Tibial nerve (tissue), 4 donors: ENCODE measurements around the gene SIAH2. TPM values are rescaled to one million over a fixed set of nuclear protein-coding genes. Genes with fewer than 3 reads are reported as not detected.

ENCODE experiments used
- DNase-seq, 2 donors: peaks; one replicate each; pipeline ENCODE4 v3.0.0-alpha.2; 2019; ENCODE audit warnings: low spot score in 2 of 2
- H3K27ac ChIP-seq, 4 donors: fragments of 200-600 bp; sonication (generic) in 3 of 4; one replicate each; pipeline ENCODE4 v1.5.1; 2017 to 2019; ENCODE audit warnings: mild to moderate bottlenecking in 1 of 4
- H3K27me3 ChIP-seq, 2 donors: fragments of 200-600 bp; sonication (generic) in 1 of 2; one replicate each; pipeline versions ENCODE4 v1.5.1 to v1.6.0; 2017 to 2019
- H3K36me3 ChIP-seq, 3 donors: fragments of 200-600 bp; sonication (generic); one replicate each; pipeline ENCODE4 v1.5.1; 2018 to 2019
- H3K4me1 ChIP-seq, 4 donors: fragments of 200-600 bp; sonication (generic) in 3 of 4; one replicate each; pipeline ENCODE4 v1.5.1; 2017 to 2019
- H3K4me3 ChIP-seq, 4 donors: fragments of 200-600 bp; sonication (generic) in 3 of 4; one replicate each; pipeline ENCODE4 v1.5.1; 2017 to 2019; ENCODE audit warnings: mild to moderate bottlenecking in 1 of 4, moderate library complexity in 1 of 4
- H3K9me3 ChIP-seq, 4 donors: fragments of 200-600 bp; sonication (generic) in 3 of 4; one replicate each; pipeline ENCODE4 v1.5.1; 2017 to 2019
- CTCF ChIP-seq, 5 experiments: fragments of 200-600 bp in 3 of 5; fragments of 450-650 bp in 2 of 5; sonication (generic) in 3 of 5; IDR thresholded peaks; one replicate each; pipeline ENCODE4 v1.5.1; 2016 to 2019; ENCODE audit warnings: antibody characterized with exemption in 5 of 5, mild to moderate bottlenecking in 3 of 5, moderate library complexity in 2 of 5
- EP300 ChIP-seq, 2 donors: sonication (generic); formaldehyde crosslinking; IDR thresholded peaks; one replicate each; pipeline ENCODE4 v1.6.1; 2017; ENCODE audit warnings: antibody characterized with exemption in 2 of 2, mild to moderate bottlenecking in 1 of 2
- POLR2A ChIP-seq, 2 donors: fragments of 450-650 bp; IDR thresholded peaks; one replicate each; pipeline ENCODE4 v1.6.1; 2017; ENCODE audit warnings: antibody characterized with exemption in 2 of 2, mild to moderate bottlenecking in 2 of 2, moderate library complexity in 2 of 2
- WGBS, 2 donors: methylation state at CpG; one replicate each; pipeline ENCODE4 v1.1.5; 2018; 5-methylcytosine and 5-hydroxymethylcytosine counted together
- total RNA-seq, 4 donors: library from RNA; depleted of rRNA; stranded (reverse); fragments of >200 nt; gene quantifications; one replicate each; pipeline ENCODE4 v1.1.0, GENCODE V29; 2016

SIAH2 gene
- total RNA-seq, 4 donors from 2014 or later = 60.5 to 73.7 (median 62.7) TPM

GRCh38 chr3:150743508-150743907, 19.5 kb downstream of the SIAH2 start:
- 84 to 92% methylated on average over 2 of the region's 2 CpGs for WGBS, 2 donors
- H3K4me1 ChIP-seq = peaks cover 0 to 59% (median 9%) of the 10 kb centered on the region in 4 donors
- TF ChIP-seq CTCF (IDR thresholded peaks at IDR 0.05) (no peak), EP300 (IDR thresholded peaks at IDR 0.05) (no peak)
- no peak for DNase-seq
- no peak overlapping the region for H3K4me3 ChIP-seq
- H3K27me3 ChIP-seq = no peaks in the 10 kb centered on the region
- H3K27ac ChIP-seq = peak overlapping the region in 2 of 4 donors; percentile 24 to 29
- H3K9me3 ChIP-seq = no peaks in the 10 kb centered on the region
- H3K36me3 ChIP-seq = peaks cover 0 to 22% (median 0%) of the 10 kb centered on the region in 3 donors

- H3K27ac ChIP-seq = no peak overlapping the region
- no peak overlapping the region for H3K4me3 ChIP-seq
- H3K27me3 ChIP-seq = no peaks in the 10 kb centered on the region
- H3K4me1 ChIP-seq = peaks cover 0 to 61% (median 8%) of the 10 kb centered on the region in 4 donors
- no peak for DNase-seq
- WGBS, 2 donors = 98% methylated on average over 4 of the region's 4 CpGs
- no peaks in the 10 kb centered on the region for H3K9me3 ChIP-seq
- peaks cover 0 to 22% (median 0%) of the 10 kb centered on the region in 3 donors for H3K36me3 ChIP-seq
- TF ChIP-seq CTCF (IDR thresholded peaks at IDR 0.05) = no peak
- no peak for TF ChIP-seq EP300 (IDR thresholded peaks at IDR 0.05)
- no peak for TF ChIP-seq POLR2A (IDR thresholded peaks at IDR 0.05)
Measured at GRCh38 chr3:150742679-150743078, 20.3 kb downstream of the SIAH2 start.

GRCh38 chr3:150742141-150742523, 20.8 kb downstream of the SIAH2 start:
- Histone ChIP-seq H3K36me3 (peaks cover 0 to 22% (median 0%) of the 10 kb centered on the region in 3 donors), H3K27me3 (no peaks in the 10 kb centered on the region), H3K4me1 (peaks cover 0 to 61% (median 7%) of the 10 kb centered on the region in 4 donors), H3K9me3 (no peaks in the 10 kb centered on the region), H3K4me3 (no peak overlapping the region), H3K27ac (no peak overlapping the region)
- TF ChIP-seq EP300 (IDR thresholded peaks at IDR 0.05) = no peak
- TF ChIP-seq CTCF (IDR thresholded peaks at IDR 0.05) = no peak
- TF ChIP-seq POLR2A (IDR thresholded peaks at IDR 0.05) = no peak
- DNase-seq = no peak
- 94 to 95% methylated on average over 15 of the region's 15 CpGs for WGBS, 2 donors

- no peak for DNase-seq
- H3K9me3 ChIP-seq = no peaks in the 10 kb centered on the region
- H3K27ac ChIP-seq = no peak overlapping the region
- H3K36me3 ChIP-seq = peaks cover 0 to 22% (median 0%) of the 10 kb centered on the region in 3 donors
- 65 to 72% methylated on average over 5 of the region's 5 CpGs for WGBS, 2 donors
- TF ChIP-seq EP300 (IDR thresholded peaks at IDR 0.05) = no peak
- no peak for TF ChIP-seq POLR2A (IDR thresholded peaks at IDR 0.05)
- no peak for TF ChIP-seq CTCF (IDR thresholded peaks at IDR 0.05)
- H3K27me3 ChIP-seq = no peaks in the 10 kb centered on the region
- H3K4me3 ChIP-seq = no peak overlapping the region
- H3K4me1 ChIP-seq = peaks cover 0 to 57% (median 5%) of the 10 kb centered on the region in 4 donors
Measured at GRCh38 chr3:150741497-150742140, 21.4 kb downstream of the SIAH2 start.

GRCh38 chr3:150740733-150741496, 22.1 kb downstream of the SIAH2 start:
- Histone ChIP-seq H3K4me3 (no peak overlapping the region), H3K27me3 (no peaks in the 10 kb centered on the region), H3K27ac (no peak overlapping the region), H3K4me1 (peaks cover 0 to 50% (median 2%) of the 10 kb centered on the region in 4 donors), H3K36me3 (peaks cover 0 to 22% (median 0%) of the 10 kb centered on the region in 3 donors), H3K9me3 (no peaks in the 10 kb centered on the region)
- DNase-seq = no peak
- TF ChIP-seq CTCF (IDR thresholded peaks at IDR 0.05) (no peak), POLR2A (IDR thresholded peaks at IDR 0.05) (no peak), EP300 (IDR thresholded peaks at IDR 0.05) (no peak)
- 79 to 81% methylated on average over 10 to 12 of the region's 12 CpGs for whole genome bisulfite sequencing, 2 donors
